Right cardiac atrium (tissue), 5 donors: ENCODE results near the gene CD33. TPM values are rescaled to one million over a fixed set of nuclear protein-coding genes. Genes with fewer than 3 reads are reported as not detected.

Source experiments
- ATAC-seq, 2 donors: fragments of 200-7000 bp; cut with Tn5 transposase; one replicate each; pipeline versions ENCODE4 v1.8.0 to v1.9.1; 2020; ENCODE audit warnings: moderate library complexity in 2 of 2, mild to moderate bottlenecking in 1 of 2
- DNase-seq, 3 donors: peaks; one replicate each; pipeline ENCODE4 v3.0.0-alpha.2; 2020
- H3K27ac ChIP-seq: one replicate; pipeline ENCODE4 v1.5.1; 2013; ENCODE audit warnings: mild to moderate bottlenecking, low read length, control low read depth, moderate library complexity
- H3K27me3 ChIP-seq: one replicate; pipeline ENCODE4 v1.6.1; 2013; ENCODE audit not compliant: control insufficient read depth, insufficient read depth
- H3K4me1 ChIP-seq: one replicate; pipeline ENCODE4 v1.6.1; 2013; ENCODE audit warnings: low read length; ENCODE audit not compliant: control insufficient read depth, insufficient read depth
- H3K4me3 ChIP-seq: one replicate; pipeline ENCODE4 v1.5.1; 2013; ENCODE audit warnings: low read length, control low read depth
- H3K9me3 ChIP-seq: one replicate; pipeline ENCODE4 v1.6.1; 2013; ENCODE audit warnings: low read length; ENCODE audit not compliant: control insufficient read depth
- WGBS: extraction: QIAGEN DNeasy Blood & Tissue Kit; methylation state at CpG from one replicate; pipeline ENCODE4 v1.1.7; 2013; 5-methylcytosine and 5-hydroxymethylcytosine counted together
- intact Hi-C, 4 donors: fragments of 100-400 bp; cut with DNase I; formaldehyde crosslinking; loops; one replicate each; pipeline versions ENCODE4 v1.11.0 to v1.14.0; 2022 to 2023
- polyA plus RNA-seq: library from polyadenylated mRNA; stranded (reverse); fragments of 200-250 nt; gene quantifications from one replicate; pipeline ENCODE4 v1.2.3, GENCODE V29; 2013
- total RNA-seq, 4 donors: library from RNA; stranded (reverse); fragmentation: NEBNext Ultra II Directional; extraction: Animal tissue kit (Norgen Biotek cat#: 25700); gene quantifications; one replicate each; pipeline ENCODE4 v1.2.1, GENCODE V29; 2021
- donor health status: healthy with polysubstance abuse.
- donor health status: DM: no; HTN: yes; CAD: no.
- donor health status: DM: no; HTN: no; CAD: no.
- donor health status: DM: no; HTN: yes; CAD: no; lungs with severe emphysema.
- donor health status: DM: yes; HTN: yes; CAD: no.

Gene CD33
- total and polyA plus RNA-seq, 5 donors = 2.3 to 6.0 (median 2.5) TPM

DNA sequence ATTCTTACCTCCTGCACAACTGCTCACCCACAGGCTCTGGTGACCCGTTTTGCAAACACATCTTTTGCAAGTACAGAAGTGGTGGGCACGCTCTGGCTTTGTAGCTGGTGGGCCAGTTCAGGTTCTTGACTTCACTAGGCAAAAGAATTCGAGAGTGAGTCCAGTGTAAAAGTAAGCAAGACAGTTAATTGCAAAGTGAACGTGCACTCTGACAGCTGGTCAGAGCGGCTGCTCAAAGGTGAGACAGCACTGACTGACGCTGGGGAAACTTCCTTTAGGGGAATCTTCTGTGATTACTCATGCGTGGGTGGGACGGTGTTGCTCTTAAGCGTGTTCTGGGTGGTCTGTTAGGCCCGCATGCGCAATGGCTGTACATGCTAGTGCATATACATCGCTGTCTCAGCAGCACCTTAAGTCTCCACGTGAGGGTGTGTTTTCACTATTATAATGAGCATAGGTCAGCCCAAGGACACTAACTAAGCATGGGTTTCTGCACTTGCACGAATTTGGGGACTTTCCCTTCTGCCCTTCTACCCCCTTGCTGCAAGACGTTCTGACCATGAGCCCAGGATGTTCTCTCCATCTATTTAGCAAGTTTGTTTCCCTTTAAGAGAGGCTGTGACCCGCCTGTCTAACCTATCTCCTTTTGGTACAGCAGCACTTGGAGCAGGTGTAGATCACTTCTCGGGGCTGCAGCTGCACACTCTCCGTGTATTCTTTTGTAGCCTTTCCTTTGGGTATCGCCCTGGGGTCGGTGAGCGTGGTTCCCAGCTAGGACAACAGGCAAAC, 30.2 kb upstream of the CD33 start:
- Histone ChIP-seq H3K4me1 (no peaks in the 10 kb centered on the region), H3K27ac (no peak overlapping the region), H3K27me3 (no peaks in the 10 kb centered on the region), H3K9me3 (no peaks in the 10 kb centered on the region), H3K4me3 (no peak overlapping the region)
- ATAC-seq (no peak), DNase-seq (no peak)
- 56% methylated on average over 18 of the region's 21 CpGs for WGBS
- intact Hi-C loops = no loop called here

DNA sequence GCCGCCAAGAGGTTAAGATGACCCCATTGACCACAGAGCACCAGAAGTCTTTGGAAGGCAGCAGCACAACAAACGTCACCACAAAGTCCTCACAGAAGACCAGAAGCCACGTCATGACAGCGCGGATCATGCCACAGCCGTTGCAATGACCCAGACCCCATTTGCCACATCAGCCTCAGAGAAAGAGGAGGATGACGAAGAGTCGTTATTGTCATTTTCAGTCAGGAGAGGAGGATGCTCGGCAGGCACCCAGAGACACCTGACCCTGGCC, 29.6 kb upstream of the CD33 start:
- ATAC-seq (no peak), DNase-seq (no peak)
- Histone ChIP-seq H3K4me3 (no peak overlapping the region), H3K4me1 (no peaks in the 10 kb centered on the region), H3K9me3 (no peaks in the 10 kb centered on the region), H3K27ac (no peak overlapping the region), H3K27me3 (no peaks in the 10 kb centered on the region)
- 84% methylated on average over 9 of the region's 9 CpGs for WGBS
- intact Hi-C loops = no loop called here

DNA sequence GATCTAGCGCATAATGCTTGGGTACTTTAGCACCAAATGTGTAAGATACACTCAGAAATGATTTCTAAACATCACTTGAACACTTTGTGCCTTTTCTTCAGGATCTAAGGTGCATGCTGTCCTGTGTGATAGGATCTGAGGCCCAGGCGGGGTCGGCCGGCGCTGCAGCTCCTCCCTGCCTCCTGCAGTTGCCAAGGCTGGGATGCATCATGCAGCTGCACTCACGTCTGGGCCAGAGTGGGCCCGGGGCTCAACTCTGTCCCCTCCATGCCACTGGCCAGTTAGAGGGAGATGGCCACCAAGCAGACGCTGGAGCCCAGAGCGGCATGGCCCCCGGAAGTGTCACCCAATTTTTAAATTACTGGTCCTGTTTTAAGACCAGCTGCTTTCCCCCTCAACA, 29.3 kb upstream of the CD33 start:
- intact Hi-C loops = no loop called here
- no peaks in the 10 kb centered on the region for H3K9me3 ChIP-seq
- H3K4me3 ChIP-seq = no peak overlapping the region
- ATAC-seq = no peak
- H3K27me3 ChIP-seq = no peaks in the 10 kb centered on the region
- 85% methylated on average over 10 of the region's 10 CpGs for WGBS
- no peak overlapping the region for H3K27ac ChIP-seq
- DNase-seq = no peak
- H3K4me1 ChIP-seq = no peaks in the 10 kb centered on the region

DNA sequence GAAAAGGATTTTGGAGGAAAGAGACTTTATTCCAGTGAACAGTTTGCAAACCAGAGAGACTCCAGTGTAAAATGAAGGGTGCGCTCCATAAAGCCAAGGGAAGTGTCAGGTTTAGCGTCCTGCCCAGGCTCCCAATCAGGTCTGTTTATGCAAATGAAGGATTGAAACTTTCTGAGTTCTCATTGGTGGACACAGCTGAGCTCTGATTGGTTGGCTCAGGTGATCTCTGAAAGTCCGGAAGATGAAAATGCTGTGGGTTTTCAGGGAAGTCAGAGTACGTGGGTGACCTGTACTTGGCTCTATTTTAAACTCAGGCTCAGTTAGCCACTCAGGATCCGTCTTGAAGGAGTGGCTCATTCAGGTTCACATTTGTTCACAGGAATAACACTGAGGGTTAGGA, 28.7 kb upstream of the CD33 start:
- ATAC-seq = no peak
- intact Hi-C loops = no loop called here
- H3K27me3 ChIP-seq = no peaks in the 10 kb centered on the region
- H3K4me3 ChIP-seq = no peak overlapping the region
- 74% methylated on average over 5 of the region's 5 CpGs for WGBS
- no peaks in the 10 kb centered on the region for H3K9me3 ChIP-seq
- H3K4me1 ChIP-seq = no peaks in the 10 kb centered on the region
- DNase-seq = no peak
- H3K27ac ChIP-seq = no peak overlapping the region

DNA sequence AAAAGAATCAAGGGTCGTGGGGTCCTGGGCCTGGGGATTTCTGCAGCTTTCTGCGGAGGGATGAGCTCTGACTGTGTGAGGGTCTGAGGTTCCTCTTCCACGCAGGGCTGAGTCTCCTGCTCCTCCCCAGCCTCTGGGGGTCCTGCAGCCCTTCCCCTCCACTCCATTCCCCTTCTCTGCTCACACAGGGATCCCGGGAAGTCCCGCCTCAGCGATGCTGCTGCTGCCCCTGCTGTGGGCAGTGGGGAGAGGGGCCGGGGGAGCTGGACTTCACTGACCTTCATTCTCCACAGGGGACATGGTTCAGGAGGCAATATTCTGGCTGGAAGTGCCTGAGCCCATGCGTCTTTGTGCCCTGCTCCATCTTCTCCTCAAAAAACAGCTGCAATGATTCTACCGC, 26.2 kb upstream of the CD33 start:
- no peak for ATAC-seq

DNA sequence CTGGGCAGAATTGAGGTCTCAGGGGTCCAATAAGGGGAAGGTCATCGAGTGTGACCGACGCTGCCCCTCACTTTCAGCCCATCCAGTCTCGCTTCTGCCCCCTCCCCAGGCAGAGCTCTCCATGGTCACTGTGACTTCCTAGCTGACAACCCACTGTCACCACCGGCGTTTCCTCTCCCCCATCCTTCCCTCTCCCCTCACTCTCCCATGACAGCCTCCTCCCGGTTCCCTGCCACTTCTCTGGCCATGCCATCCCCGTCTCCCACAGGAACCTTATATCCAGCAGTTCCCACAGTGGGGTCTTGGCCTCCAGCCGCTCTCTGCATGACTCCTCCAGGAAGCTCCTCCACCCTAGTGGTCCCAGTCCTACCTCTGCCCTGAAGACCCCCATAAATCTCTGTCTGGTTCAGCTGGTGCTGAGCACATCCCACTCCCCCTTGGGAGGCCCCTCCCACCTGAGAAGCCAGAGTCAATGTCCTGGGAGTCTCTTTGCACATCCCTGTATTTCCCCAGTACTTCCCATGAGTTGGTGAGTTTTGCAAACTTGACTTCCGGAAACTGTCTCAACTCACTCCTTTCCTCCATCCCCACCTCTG, 24.7 kb upstream of the CD33 start:
- DNase-seq = no peak
- no peak for ATAC-seq
- intact Hi-C loops = no loop called here
- WGBS = 67% methylated on average over 10 of the region's 10 CpGs
- Histone ChIP-seq H3K9me3 (no peaks in the 10 kb centered on the region), H3K27ac (no peak overlapping the region), H3K27me3 (no peaks in the 10 kb centered on the region), H3K4me1 (no peaks in the 10 kb centered on the region), H3K4me3 (no peak overlapping the region)

More for the DNA sequence above, 26.2 kb upstream of the CD33 start:
- no peaks in the 10 kb centered on the region for H3K27me3 ChIP-seq
- intact Hi-C loops = no loop called here
- no peaks in the 10 kb centered on the region for H3K9me3 ChIP-seq
- no peak overlapping the region for H3K4me3 ChIP-seq
- no peak for DNase-seq
- H3K27ac ChIP-seq = no peak overlapping the region
- WGBS = 76% methylated on average over 9 of the region's 9 CpGs
- H3K4me1 ChIP-seq = no peaks in the 10 kb centered on the region

DNA sequence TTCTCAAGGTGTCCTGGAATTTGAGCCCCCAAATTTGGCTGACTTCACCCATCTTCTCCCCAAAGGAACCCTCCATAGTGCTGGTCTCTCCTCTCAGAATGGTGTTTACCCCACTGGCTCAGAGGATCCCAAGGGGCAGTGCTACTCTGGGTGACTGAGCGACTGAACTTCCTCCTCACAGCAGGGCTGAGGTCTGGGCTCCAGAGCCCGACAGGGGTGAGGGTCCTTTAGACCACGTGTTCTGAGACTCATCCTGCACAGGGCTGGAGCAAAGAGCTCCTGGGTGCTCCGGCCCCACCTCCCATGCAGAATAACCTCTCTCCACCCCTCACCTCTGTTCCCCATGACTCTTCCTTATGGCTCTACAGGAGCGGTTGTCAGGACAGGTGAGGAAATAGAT, 23.2 kb upstream of the CD33 start:
- no peaks in the 10 kb centered on the region for H3K9me3 ChIP-seq
- no peaks in the 10 kb centered on the region for H3K4me1 ChIP-seq
- H3K27ac ChIP-seq = no peak overlapping the region
- intact Hi-C loops = no loop called here
- 61% methylated on average over 5 of the region's 5 CpGs for WGBS
- H3K27me3 ChIP-seq = no peaks in the 10 kb centered on the region
- DNase-seq (no peak), ATAC-seq (no peak)
- no peak overlapping the region for H3K4me3 ChIP-seq

DNA sequence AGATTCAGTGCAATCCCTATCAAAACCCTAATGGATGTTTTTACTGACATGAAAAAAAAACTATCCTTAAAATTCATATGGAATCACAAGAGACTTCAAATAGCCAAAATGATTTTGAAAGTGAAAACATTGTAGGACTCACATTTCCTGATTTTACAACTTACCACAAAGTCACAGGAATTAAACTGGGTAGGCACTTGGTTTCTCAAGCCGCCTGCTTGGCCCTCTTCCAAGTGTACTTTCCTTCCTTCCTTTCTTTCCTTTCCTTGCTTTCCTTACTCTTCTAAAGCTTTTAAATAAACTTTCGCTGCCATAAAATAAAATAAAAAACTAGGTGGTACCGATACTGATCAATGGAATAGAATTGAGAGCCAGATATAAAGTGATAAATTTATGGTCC, 21.0 kb upstream of the CD33 start:
- intact Hi-C loops = no loop called here
- Histone ChIP-seq H3K9me3 (no peaks in the 10 kb centered on the region), H3K4me3 (no peak overlapping the region), H3K27me3 (no peaks in the 10 kb centered on the region), H3K27ac (no peak overlapping the region), H3K4me1 (no peaks in the 10 kb centered on the region)
- DNase-seq (no peak), ATAC-seq (no peak)
- WGBS = 62% methylated on average over 3 of the region's 3 CpGs

DNA sequence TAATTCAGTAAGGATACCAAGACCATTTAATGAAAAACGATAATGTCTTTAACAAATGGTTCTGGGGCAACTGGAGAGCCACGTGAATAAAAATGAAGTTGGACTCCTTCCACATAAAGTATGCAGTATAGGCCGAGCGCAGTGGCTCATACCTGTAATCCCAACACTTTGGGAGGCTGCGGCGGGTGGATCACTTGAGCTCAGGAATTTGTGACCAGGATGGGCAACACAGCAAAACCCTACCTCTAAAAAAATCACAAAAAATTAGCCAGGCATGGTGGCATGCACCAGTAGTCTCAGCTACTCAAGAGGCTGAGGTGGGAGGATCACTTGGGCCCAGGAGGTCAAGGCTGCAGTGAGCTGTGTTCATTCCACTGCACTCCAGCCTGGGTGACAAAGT, 20.6 kb upstream of the CD33 start:
- ATAC-seq = no peak

DNA sequence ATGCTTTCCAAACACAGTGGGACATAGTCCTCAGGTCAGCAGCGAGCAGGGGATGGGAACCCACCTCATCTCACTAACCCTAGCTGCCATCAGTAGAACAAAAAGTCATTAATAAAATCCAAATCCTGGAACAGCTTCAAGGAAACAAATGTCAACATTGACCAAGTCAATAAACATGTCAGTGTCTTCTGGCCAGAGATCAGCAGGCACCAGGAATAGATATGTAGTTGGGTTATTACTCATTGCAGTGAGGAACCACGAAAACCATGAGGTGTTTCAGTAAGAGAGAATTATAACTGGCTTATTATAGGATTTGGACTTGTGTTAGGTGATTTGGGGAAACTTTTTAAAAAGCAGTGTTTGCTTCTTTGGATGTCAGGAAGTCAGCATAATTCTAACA, 17.1 kb upstream of the CD33 start:
- no peaks in the 10 kb centered on the region for H3K27me3 ChIP-seq
- no peaks in the 10 kb centered on the region for H3K4me1 ChIP-seq
- intact Hi-C loops = no loop called here
- H3K27ac ChIP-seq = no peak overlapping the region
- ATAC-seq (no peak), DNase-seq (no peak)
- H3K9me3 ChIP-seq = no peaks in the 10 kb centered on the region
- H3K4me3 ChIP-seq = no peak overlapping the region
- WGBS = 68% methylated on average over 2 of the region's 2 CpGs

More for the DNA sequence above, 20.6 kb upstream of the CD33 start:
- DNase-seq = no peak
- Histone ChIP-seq H3K9me3 (no peaks in the 10 kb centered on the region), H3K27ac (no peak overlapping the region), H3K27me3 (no peaks in the 10 kb centered on the region), H3K4me1 (no peaks in the 10 kb centered on the region), H3K4me3 (no peak overlapping the region)
- 76% methylated on average over 6 of the region's 6 CpGs for WGBS
- intact Hi-C loops = no loop called here

DNA sequence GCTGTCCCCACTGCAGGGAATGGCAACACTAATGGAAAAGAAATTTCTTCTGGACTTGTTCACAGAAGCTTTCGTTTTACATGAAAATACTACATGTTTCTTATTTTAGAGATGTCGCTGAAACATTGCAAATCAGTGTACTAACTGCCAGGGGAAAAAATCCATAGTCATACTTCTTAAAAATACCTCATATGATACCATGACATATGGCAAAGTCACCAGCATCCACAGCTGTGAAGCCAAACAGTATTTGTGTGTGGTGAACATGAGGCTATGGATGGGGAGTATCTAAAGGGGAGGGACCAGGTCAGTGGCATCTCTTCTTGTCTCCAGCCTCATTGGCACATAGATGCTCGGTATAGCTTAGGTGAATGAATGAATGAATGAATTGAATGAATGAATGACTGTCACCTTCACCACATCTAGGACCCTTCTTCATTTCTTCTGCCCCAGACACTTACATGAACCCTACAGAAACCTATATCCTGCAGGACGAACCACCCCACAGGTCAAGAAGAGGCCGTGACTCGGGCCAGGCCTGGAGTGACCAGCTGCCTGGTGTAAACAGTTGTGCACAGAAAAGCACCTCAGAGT, 14.6 kb upstream of the CD33 start:
- Histone ChIP-seq H3K27me3 (no peaks in the 10 kb centered on the region), H3K9me3 (no peaks in the 10 kb centered on the region), H3K4me3 (no peak overlapping the region), H3K27ac (no peak overlapping the region), H3K4me1 (no peaks in the 10 kb centered on the region)
- 76% methylated on average over 6 of the region's 6 CpGs for WGBS
- ATAC-seq (no peak), DNase-seq (no peak)
- intact Hi-C loops = no loop called here
